ENCODE data around the gene ARHGEF7. TPM values are rescaled to one million over a fixed set of nuclear protein-coding genes. Genes with fewer than 3 reads are reported as not detected.

ARHGEF7 gene
- polyA plus RNA-seq, 1 donor (not counting 4 experiments of a cell fraction or from before 2014, with no cell fraction given), result 25.2 TPM

- Histone ChIP-seq H3K79me2 (ENCODE audit: control insufficient read depth, insufficient read depth, low read length) (no peaks in the 10 kb centered on the region), H3K4me1 (ENCODE audit: control insufficient read depth, extremely low read depth, insufficient read depth, low read length) (no peaks in the 10 kb centered on the region), H3K9ac (ENCODE audit: control insufficient read depth, extremely low read depth, insufficient read depth, low read length) (no peak overlapping the region), H3K4me3 (ENCODE audit: control insufficient read depth in 2 of 3, extremely low read depth in 1 of 3, insufficient read depth in 2 of 3, low read depth in 1 of 3, low read length in 3 of 3) (no peak overlapping the region), H2AFZ (ENCODE audit: control insufficient read depth, low read length) (no peak overlapping the region), H3K9me1 (ENCODE audit: control insufficient read depth, extremely low read depth, insufficient read depth, low read length) (no peaks in the 10 kb centered on the region), H4K20me1 (ENCODE audit: control insufficient read depth, extremely low read depth, insufficient read depth, low read length) (peaks cover 5% of the 10 kb centered on the region), H3K36me3 (ENCODE audit: control insufficient read depth in 2 of 2, extremely low read depth in 1 of 2, insufficient read depth in 2 of 2, low read length in 2 of 2) (peaks cover 4 to 16% of the 10 kb centered on the region in 2 experiments), H3K9me3 (ENCODE audit: control insufficient read depth, low read depth, low read length) (no peaks in the 10 kb centered on the region), H3K27ac (ENCODE audit: control insufficient read depth, insufficient read depth, low read length) (no peak overlapping the region), H3K4me2 (ENCODE audit: control insufficient read depth, extremely low read depth, insufficient read depth, low read depth, low read length) (no peak overlapping the region), H3K27me3 (ENCODE audit: control insufficient read depth, extremely low read depth, insufficient read depth, low read length) (no peaks in the 10 kb centered on the region)
- no peak for TF ChIP-seq EZH2 (IDR thresholded peaks at IDR 0.05; ENCODE audit: low read length)
- TF ChIP-seq, protein P1, sequence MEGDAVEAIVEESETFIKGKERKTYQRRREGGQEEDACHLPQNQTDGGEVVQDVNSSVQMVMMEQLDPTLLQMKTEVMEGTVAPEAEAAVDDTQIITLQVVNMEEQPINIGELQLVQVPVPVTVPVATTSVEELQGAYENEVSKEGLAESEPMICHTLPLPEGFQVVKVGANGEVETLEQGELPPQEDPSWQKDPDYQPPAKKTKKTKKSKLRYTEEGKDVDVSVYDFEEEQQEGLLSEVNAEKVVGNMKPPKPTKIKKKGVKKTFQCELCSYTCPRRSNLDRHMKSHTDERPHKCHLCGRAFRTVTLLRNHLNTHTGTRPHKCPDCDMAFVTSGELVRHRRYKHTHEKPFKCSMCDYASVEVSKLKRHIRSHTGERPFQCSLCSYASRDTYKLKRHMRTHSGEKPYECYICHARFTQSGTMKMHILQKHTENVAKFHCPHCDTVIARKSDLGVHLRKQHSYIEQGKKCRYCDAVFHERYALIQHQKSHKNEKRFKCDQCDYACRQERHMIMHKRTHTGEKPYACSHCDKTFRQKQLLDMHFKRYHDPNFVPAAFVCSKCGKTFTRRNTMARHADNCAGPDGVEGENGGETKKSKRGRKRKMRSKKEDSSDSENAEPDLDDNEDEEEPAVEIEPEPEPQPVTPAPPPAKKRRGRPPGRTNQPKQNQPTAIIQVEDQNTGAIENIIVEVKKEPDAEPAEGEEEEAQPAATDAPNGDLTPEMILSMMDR (optimal IDR thresholded peaks at IDR 0.05 in 1 of 3, IDR thresholded peaks at IDR 0.05 in 1 of 3, conservative IDR thresholded peaks at IDR 0.05 in 1 of 3; ENCODE audit: extremely low read depth in 1 of 3, insufficient read depth in 2 of 3, low read length in 3 of 3), result no peak
- no peak for DNase-seq (ENCODE audit: low read depth, low spot score)
- dilution Hi-C loops (cut with MboI; ENCODE audit: extremely low pct_ligation_motif_present, low sequenced_read_pairs), result no loop called here
- FAIRE-seq, result no peak
These were observed 140.2 kb downstream of the ARHGEF7 start for GRCh38 chr13:111255228-111255790.

- H3K4me2 ChIP-seq (ENCODE audit: control insufficient read depth, extremely low read depth, insufficient read depth, low read depth, low read length), result no peak overlapping the region
- no peaks in the 10 kb centered on the region for H3K9me3 ChIP-seq (ENCODE audit: control insufficient read depth, low read depth, low read length)
- dilution Hi-C loops (cut with MboI; ENCODE audit: extremely low pct_ligation_motif_present, low sequenced_read_pairs), result no loop called here
- H3K36me3 ChIP-seq (ENCODE audit: control insufficient read depth in 2 of 2, extremely low read depth in 1 of 2, insufficient read depth in 2 of 2, low read length in 2 of 2), result peaks cover 4 to 16% of the 10 kb centered on the region in 2 experiments
- H3K4me1 ChIP-seq (ENCODE audit: control insufficient read depth, extremely low read depth, insufficient read depth, low read length), result no peaks in the 10 kb centered on the region
- no peak overlapping the region for H3K4me3 ChIP-seq (ENCODE audit: control insufficient read depth in 2 of 3, extremely low read depth in 1 of 3, insufficient read depth in 2 of 3, low read depth in 1 of 3, low read length in 3 of 3)
- no peak overlapping the region for H3K27ac ChIP-seq (ENCODE audit: control insufficient read depth, insufficient read depth, low read length)
- no peaks in the 10 kb centered on the region for H3K27me3 ChIP-seq (ENCODE audit: control insufficient read depth, extremely low read depth, insufficient read depth, low read length)
- H3K79me2 ChIP-seq (ENCODE audit: control insufficient read depth, insufficient read depth, low read length), result no peaks in the 10 kb centered on the region
- H3K9me1 ChIP-seq (ENCODE audit: control insufficient read depth, extremely low read depth, insufficient read depth, low read length), result no peaks in the 10 kb centered on the region
- no peak overlapping the region for H2AFZ ChIP-seq (ENCODE audit: control insufficient read depth, low read length)
- DNase-seq (ENCODE audit: low read depth, low spot score) (no peak), FAIRE-seq (no peak)
- H4K20me1 ChIP-seq (ENCODE audit: control insufficient read depth, extremely low read depth, insufficient read depth, low read length), result peaks cover 5% of the 10 kb centered on the region
- TF ChIP-seq, protein P1 (optimal IDR thresholded peaks at IDR 0.05 in 1 of 3, IDR thresholded peaks at IDR 0.05 in 1 of 3, conservative IDR thresholded peaks at IDR 0.05 in 1 of 3; ENCODE audit: extremely low read depth in 1 of 3, insufficient read depth in 2 of 3, low read length in 3 of 3), result no peak
- TF ChIP-seq EZH2 (IDR thresholded peaks at IDR 0.05; ENCODE audit: low read length), result no peak
- H3K9ac ChIP-seq (ENCODE audit: control insufficient read depth, extremely low read depth, insufficient read depth, low read length), result no peak overlapping the region
These were observed 141.3 kb downstream of the ARHGEF7 start for GRCh38 chr13:111256458-111256857.
